Tibial nerve (tissue), 4 donors: ENCODE measurements around the gene MIPEP. TPM values are rescaled to one million over a fixed set of nuclear protein-coding genes. Genes with fewer than 3 reads are reported as not detected.

ENCODE experiments used
- DNase-seq, 2 donors: peaks; one replicate each; pipeline ENCODE4 v3.0.0-alpha.2; 2019; ENCODE audit warnings: low spot score in 2 of 2
- H3K27ac ChIP-seq, 4 donors: fragments of 200-600 bp; sonication (generic) in 3 of 4; one replicate each; pipeline ENCODE4 v1.5.1; 2017 to 2019; ENCODE audit warnings: mild to moderate bottlenecking in 1 of 4
- H3K27me3 ChIP-seq, 2 donors: fragments of 200-600 bp; sonication (generic) in 1 of 2; one replicate each; pipeline versions ENCODE4 v1.5.1 to v1.6.0; 2017 to 2019
- H3K36me3 ChIP-seq, 3 donors: fragments of 200-600 bp; sonication (generic); one replicate each; pipeline ENCODE4 v1.5.1; 2018 to 2019
- H3K4me1 ChIP-seq, 4 donors: fragments of 200-600 bp; sonication (generic) in 3 of 4; one replicate each; pipeline ENCODE4 v1.5.1; 2017 to 2019
- H3K4me3 ChIP-seq, 4 donors: fragments of 200-600 bp; sonication (generic) in 3 of 4; one replicate each; pipeline ENCODE4 v1.5.1; 2017 to 2019; ENCODE audit warnings: mild to moderate bottlenecking in 1 of 4, moderate library complexity in 1 of 4
- H3K9me3 ChIP-seq, 4 donors: fragments of 200-600 bp; sonication (generic) in 3 of 4; one replicate each; pipeline ENCODE4 v1.5.1; 2017 to 2019
- CTCF ChIP-seq, 5 experiments: fragments of 200-600 bp in 3 of 5; fragments of 450-650 bp in 2 of 5; sonication (generic) in 3 of 5; IDR thresholded peaks; one replicate each; pipeline ENCODE4 v1.5.1; 2016 to 2019; ENCODE audit warnings: antibody characterized with exemption in 5 of 5, mild to moderate bottlenecking in 3 of 5, moderate library complexity in 2 of 5
- EP300 ChIP-seq, 2 donors: sonication (generic); formaldehyde crosslinking; IDR thresholded peaks; one replicate each; pipeline ENCODE4 v1.6.1; 2017; ENCODE audit warnings: antibody characterized with exemption in 2 of 2, mild to moderate bottlenecking in 1 of 2
- POLR2A ChIP-seq, 2 donors: fragments of 450-650 bp; IDR thresholded peaks; one replicate each; pipeline ENCODE4 v1.6.1; 2017; ENCODE audit warnings: antibody characterized with exemption in 2 of 2, mild to moderate bottlenecking in 2 of 2, moderate library complexity in 2 of 2
- WGBS, 2 donors: methylation state at CpG; one replicate each; pipeline ENCODE4 v1.1.5; 2018; 5-methylcytosine and 5-hydroxymethylcytosine counted together
- total RNA-seq, 4 donors: library from RNA; depleted of rRNA; stranded (reverse); fragments of >200 nt; gene quantifications; one replicate each; pipeline ENCODE4 v1.1.0, GENCODE V29; 2016

Gene MIPEP
- total RNA-seq, 4 donors from 2014 or later, result 8.4 to 25.8 (median 16.4) TPM

GRCh38 chr13:23912469-23912868 lies 23.3 kb upstream of the MIPEP start:
- no peak overlapping the region for H3K27ac ChIP-seq
- H3K36me3 ChIP-seq, result no peaks in the 10 kb centered on the region
- H3K27me3 ChIP-seq, result no peaks in the 10 kb centered on the region
- no peak for TF ChIP-seq POLR2A (IDR thresholded peaks at IDR 0.05)
- TF ChIP-seq EP300 (IDR thresholded peaks at IDR 0.05), result no peak
- TF ChIP-seq CTCF (IDR thresholded peaks at IDR 0.05), result no peak
- no peaks in the 10 kb centered on the region for H3K9me3 ChIP-seq
- no peaks in the 10 kb centered on the region for H3K4me1 ChIP-seq
- WGBS, 2 donors, result 61 to 78% methylated on average over 1 of the region's 1 CpG
- H3K4me3 ChIP-seq, result no peak overlapping the region
- DNase-seq, result no peak

- Histone ChIP-seq H3K27me3 (peaks cover 0 to under 1% of the 10 kb centered on the region in 2 donors), H3K4me3 (no peak overlapping the region), H3K27ac (no peak overlapping the region), H3K36me3 (no peaks in the 10 kb centered on the region), H3K4me1 (no peaks in the 10 kb centered on the region), H3K9me3 (no peaks in the 10 kb centered on the region)
- TF ChIP-seq POLR2A (IDR thresholded peaks at IDR 0.05) (no peak), EP300 (IDR thresholded peaks at IDR 0.05) (no peak), CTCF (IDR thresholded peaks at IDR 0.05) (no peak)
- no peak for DNase-seq
Measured at GRCh38 chr13:23909606-23910005, 20.4 kb upstream of the MIPEP start.

GRCh38 chr13:23905766-23906165 lies 16.6 kb upstream of the MIPEP start:
- peaks cover 0 to 13% (median 10%) of the 10 kb centered on the region in 4 donors for H3K4me1 ChIP-seq
- no peak overlapping the region for H3K4me3 ChIP-seq
- H3K36me3 ChIP-seq, result no peaks in the 10 kb centered on the region
- DNase-seq, result no peak
- H3K27ac ChIP-seq, result no peak overlapping the region
- WGBS, 2 donors, result 78 to 91% methylated on average over 2 of the region's 2 CpGs
- no peaks in the 10 kb centered on the region for H3K9me3 ChIP-seq
- TF ChIP-seq CTCF (IDR thresholded peaks at IDR 0.05) (no peak), EP300 (IDR thresholded peaks at IDR 0.05) (no peak), POLR2A (IDR thresholded peaks at IDR 0.05) (no peak)
- peaks cover 0 to 34% of the 10 kb centered on the region in 2 donors for H3K27me3 ChIP-seq

GRCh38 chr13:23903906-23904280 lies 14.7 kb upstream of the MIPEP start:
- peaks cover 0 to 13% (median 10%) of the 10 kb centered on the region in 4 donors for H3K4me1 ChIP-seq
- peaks cover 0 to 34% of the 10 kb centered on the region in 2 donors for H3K27me3 ChIP-seq
- H3K27ac ChIP-seq, result no peak overlapping the region
- no peaks in the 10 kb centered on the region for H3K36me3 ChIP-seq
- H3K4me3 ChIP-seq, result peak overlapping the region in 2 of 4 donors; percentile 17 to 39
- 43 to 45% methylated on average over 9 to 13 of the region's 16 CpGs for WGBS, 2 donors
- no peaks in the 10 kb centered on the region for H3K9me3 ChIP-seq
- TF ChIP-seq CTCF (IDR thresholded peaks at IDR 0.05) (no peak), POLR2A (IDR thresholded peaks at IDR 0.05) (no peak), EP300 (IDR thresholded peaks at IDR 0.05) (no peak)
- DNase-seq, result no peak

GRCh38 chr13:23902975-23903905 lies 14.0 kb upstream of the MIPEP start:
- WGBS, 2 donors, result 21 to 29% methylated on average over 20 to 30 of the region's 67 CpGs
- Histone ChIP-seq H3K4me1 (peaks cover 0 to 13% (median 10%) of the 10 kb centered on the region in 4 donors), H3K9me3 (no peaks in the 10 kb centered on the region), H3K36me3 (no peaks in the 10 kb centered on the region), H3K27me3 (peaks cover 0 to 34% of the 10 kb centered on the region in 2 donors), H3K4me3 (peak overlapping the region in 2 of 4 donors; percentile 17 to 39), H3K27ac (no peak overlapping the region)
- DNase-seq, result no peak
- TF ChIP-seq EP300 (IDR thresholded peaks at IDR 0.05), result no peak
- no peak for TF ChIP-seq POLR2A (IDR thresholded peaks at IDR 0.05)
- TF ChIP-seq CTCF (IDR thresholded peaks at IDR 0.05), result no peak
